Panc1 (cell line): ENCODE data around the gene CRIP3. TPM values are rescaled to one million over a fixed set of nuclear protein-coding genes. Genes with fewer than 3 reads are reported as not detected.

Experiments
- ATAC-seq: fragments of 200-7000 bp; cut with Tn5 transposase; 2 replicates; pipeline ENCODE4 v1.9.1; 2020; ENCODE audit warnings: mild to moderate bottlenecking, moderate library complexity
- BruUV-seq: library from RNA; stranded (reverse); fragments of 400-500 nt; replicated peaks from 2 replicates; lab custom pipeline; 2021; lab: Mats Ljungman, UMichigan
- CTCF ChIA-PET: fragments of 300-600 bp; sonication (Branson Sonifier 250); formaldehyde crosslinking; loops from one replicate; lab custom pipeline; 2022; ENCODE audit warnings: antibody characterized with exemption; lab: Charles Lee
- POLR2A ChIA-PET: fragments of 300-600 bp; sonication (Branson Sonifier 250); formaldehyde crosslinking; loops from one replicate; lab custom pipeline; 2022; ENCODE audit warnings: antibody characterized with exemption; lab: Charles Lee
- DNase-seq: peaks from one replicate; pipeline ENCODE4 v3.0.0-alpha.2; 2010; ENCODE audit warnings: low read depth, low spot score
- H3K27ac ChIP-seq: 2 replicates; pipeline ENCODE4 v1.5.1; 2011; ENCODE audit warnings: mild to moderate bottlenecking, low read length, inconsistent platforms
- H3K27me3 ChIP-seq: fragments of 200-500 bp; sonication (Bioruptor generic); 2 replicates; pipeline ENCODE4 v1.6.0; 2014; ENCODE audit warnings: low read length, inconsistent platforms; ENCODE audit not compliant: control insufficient read depth, insufficient read depth
- H3K36me3 ChIP-seq: fragments of 200-500 bp; sonication (Bioruptor generic); 2 replicates; pipeline ENCODE4 v1.5.1; 2014; ENCODE audit warnings: inconsistent platforms, mild to moderate bottlenecking, low read length, moderate library complexity; ENCODE audit not compliant: control insufficient read depth, insufficient read depth
- H3K4me1 ChIP-seq: 2 replicates; pipeline ENCODE4 v1.5.1; 2011; ENCODE audit warnings: inconsistent platforms, mild to moderate bottlenecking, low read length, moderate library complexity; ENCODE audit not compliant: control insufficient read depth, insufficient read depth
- H3K4me3 ChIP-seq, 2 experiments: 2 replicates each; pipeline ENCODE4 v1.5.1; 2011 to 2012; ENCODE audit warnings: low read depth in 2 of 2, low read length in 2 of 2, mild to moderate bottlenecking in 2 of 2, inconsistent platforms in 1 of 2, moderate library complexity in 1 of 2
- H3K9me3 ChIP-seq: fragments of 200-500 bp; sonication (Bioruptor generic); 2 replicates; pipeline ENCODE4 v1.5.1; 2014; ENCODE audit warnings: low read depth, mild to moderate bottlenecking, inconsistent platforms, low read length, moderate library complexity; ENCODE audit not compliant: control insufficient read depth, insufficient read depth
- CTCF ChIP-seq: fragments of 450-650 bp; IDR thresholded peaks from 2 replicates; pipeline ENCODE4 v1.5.1; 2017; ENCODE audit warnings: mild to moderate bottlenecking
- POLR2AphosphoS5 ChIP-seq: IDR thresholded peaks from 2 replicates; pipeline ENCODE4 v1.6.1; 2012; ENCODE audit warnings: mild to moderate bottlenecking, low read depth, low read length, moderate library complexity
- REST ChIP-seq, 2 experiments: IDR thresholded peaks; 2 replicates each; pipeline ENCODE4 v1.6.1; 2011 to 2012; ENCODE audit warnings: low read depth in 2 of 2, control low read depth in 1 of 2, low read length in 1 of 2, mild to moderate bottlenecking in 1 of 2, moderate library complexity in 1 of 2; ENCODE audit not compliant: insufficient read depth in 1 of 2
- SIN3A ChIP-seq: IDR thresholded peaks from 2 replicates; pipeline ENCODE4 v1.6.1; 2012; ENCODE audit warnings: low read depth, mild to moderate bottlenecking, low read length, moderate library complexity, borderline replicate concordance; ENCODE audit not compliant: insufficient read depth
- TCF7L2 ChIP-seq: IDR thresholded peaks from 2 replicates; pipeline ENCODE4 v1.6.1; 2011; ENCODE audit warnings: mild to moderate bottlenecking, low read depth, low read length, inconsistent platforms
- in situ Hi-C: cut with HindIII; loops from 2 replicates; pipeline ENCODE4 v1.10.0; 2016; ENCODE audit warnings: low sequenced_read_pairs, low pct_unique_long_range_greater_than_20kb
- intact Hi-C: fragments of 100-400 bp; cut with micrococcal nuclease; formaldehyde crosslinking; loops from one replicate; pipeline ENCODE4 v1.10.0; 2022; ENCODE audit not compliant: unreplicated experiment
- total RNA-seq: library from RNA; stranded (reverse); gene quantifications from one replicate; pipeline ENCODE4 v1.2.1, GENCODE V29; 2021; ENCODE audit not compliant: unreplicated experiment

CRIP3 gene
- total RNA-seq, 1 experiment from 2014 or later = 0.64 TPM

GRCh38 chr6:43280234-43280633 is 28.4 kb downstream of the CRIP3 start:
- in situ Hi-C loops = no loop called here
- ATAC-seq = no peak
- Histone ChIP-seq H3K27ac (no peak overlapping the region), H3K27me3 (no peaks in the 10 kb centered on the region; the same call in 1 of the 2 replicates), H3K9me3 (no peaks in the 10 kb centered on the region), H3K36me3 (no peaks in the 10 kb centered on the region), H3K4me1 (no peaks in the 10 kb centered on the region; the same call in 1 of the 2 replicates), H3K4me3 (no peak overlapping the region)
- TF ChIP-seq POLR2AphosphoS5 (no peak), REST (IDR thresholded peaks at IDR 0.05; ENCODE audit: insufficient read depth in 1 of 2, low read depth in 2 of 2, low read length in 1 of 2) (no peak), CTCF (no peak), TCF7L2 (no peak), SIN3A (no peak)
- no TSS peak for BruUV-seq
- no peak for DNase-seq
- intact Hi-C loops = no loop called here
- CTCF ChIA-PET = interaction anchor here (0.5 kb wide), 1 partner anchor 117 kb away, joined by 6 read pairs; no protein-coding TSS in a partner anchor
- POLR2A ChIA-PET = no interaction called here

GRCh38 chr6:43278524-43279078 is 30.0 kb downstream of the CRIP3 start:
- H3K4me3 ChIP-seq = no peak overlapping the region
- no peak overlapping the region for H3K27ac ChIP-seq
- H3K4me1 ChIP-seq = no peaks in the 10 kb centered on the region
- no peaks in the 10 kb centered on the region for H3K36me3 ChIP-seq
- POLR2A ChIA-PET = interaction anchor here (0.6 to 0.9 kb wide), 2 partner anchors 18 to 95 kb away, joined by 3 read pairs; no protein-coding TSS in a partner anchor
- no TSS peak for BruUV-seq
- in situ Hi-C loops (no loop called here), intact Hi-C loops (no loop called here)
- CTCF ChIA-PET = no interaction called here
- no peaks in the 10 kb centered on the region for H3K9me3 ChIP-seq
- DNase-seq (no peak), ATAC-seq (no peak)
- TF ChIP-seq SIN3A = no peak
- no peak for TF ChIP-seq REST (IDR thresholded peaks at IDR 0.05; ENCODE audit: insufficient read depth in 1 of 2, low read depth in 2 of 2, low read length in 1 of 2)
- no peak for TF ChIP-seq POLR2AphosphoS5
- TF ChIP-seq TCF7L2 = no peak
- no peak for TF ChIP-seq CTCF
- 0 out of 2 replicates have a peak, but pooled peaks cover 2% of the 10 kb centered on the region for H3K27me3 ChIP-seq
